Measurements from ENCODE around the gene SKI. TPM values are rescaled to one million over a fixed set of nuclear protein-coding genes. Genes with fewer than 3 reads are reported as not detected.

SKI gene
- total and polyA plus RNA-seq, 2 experiments from 2014 or later: 9.3 to 66.8 TPM

DNA sequence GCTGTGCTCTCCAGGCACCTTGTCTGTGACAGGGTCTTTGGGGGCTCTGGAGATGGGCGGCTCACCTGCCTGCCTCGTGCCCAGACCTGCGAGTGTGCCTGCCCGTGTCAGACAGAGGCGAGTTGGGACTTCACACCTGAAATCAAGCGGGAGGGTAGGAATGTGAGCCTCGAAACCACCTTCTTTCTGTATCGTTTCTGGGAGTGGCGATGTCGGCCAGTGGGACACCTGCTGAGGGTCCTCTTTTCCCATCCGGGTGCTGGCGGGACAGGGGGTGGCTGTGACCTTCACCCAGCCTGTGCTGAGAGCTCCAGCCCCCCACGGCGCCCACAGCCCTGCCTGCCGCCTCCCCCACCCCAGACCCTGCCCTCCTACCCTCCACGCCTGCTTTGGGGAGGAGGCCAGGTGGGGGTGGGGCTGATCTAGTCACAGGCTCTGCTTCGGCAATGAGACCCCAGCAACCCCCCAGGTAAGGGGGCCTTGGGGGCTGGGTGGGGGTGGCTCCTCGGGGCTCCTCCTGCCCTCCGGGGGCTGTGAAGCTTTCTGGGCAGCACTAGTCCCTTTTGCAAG is 17.9 kb upstream of the SKI start:
- DNase-seq (ENCODE audit: low spot score): no peak
- no peak overlapping the region for H3K27ac Mint-ChIP-seq
- H3K27ac ChIP-seq (ENCODE audit: low read depth): no peak overlapping the region

DNA sequence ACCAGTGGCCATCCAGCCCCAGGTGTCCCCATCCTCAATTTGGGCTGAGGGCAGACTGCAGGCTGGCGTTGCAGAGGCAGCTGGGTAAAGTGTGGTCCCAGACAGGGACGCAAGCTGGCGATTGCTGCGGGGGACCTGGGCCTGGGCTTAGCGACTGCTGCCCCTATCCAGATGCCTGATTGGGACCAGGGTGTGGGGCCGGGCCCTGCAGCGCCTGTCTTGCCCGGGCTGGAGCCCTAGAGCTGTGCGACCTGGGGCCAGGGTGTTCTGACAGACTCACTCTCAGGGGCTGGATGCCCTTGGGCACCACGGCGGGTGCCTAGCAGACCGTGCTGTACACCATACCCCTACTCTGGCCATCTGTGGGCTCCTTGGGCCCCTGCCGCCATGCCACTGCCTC is 17.3 kb upstream of the SKI start:
- Histone ChIP-seq H3K79me2 (replicated peaks; ENCODE audit: insufficient read depth) (no peaks in the 10 kb centered on the region), H3K4me2 (no peak overlapping the region), H3K27me3 (ENCODE audit: insufficient read depth) (peaks cover 6% of the 10 kb centered on the region; the same call in 1 of the 2 replicates), H3K4me1 (ENCODE audit: insufficient read depth) (peaks cover 19% of the 10 kb centered on the region), H3K4me3 (no peak overlapping the region), H3K36me3 (ENCODE audit: insufficient read depth) (no peaks in the 10 kb centered on the region), H2AFZ (no peak overlapping the region), H4K20me1 (replicated peaks; ENCODE audit: insufficient read depth) (no peaks in the 10 kb centered on the region), H3F3A (replicated peaks; ENCODE audit: low read depth) (peaks cover 13% of the 10 kb centered on the region; the same call in 1 of the 2 replicates), H3K27ac (ENCODE audit: low read depth) (no peak overlapping the region), H3K9me2 (ENCODE audit: insufficient read depth) (no peaks in the 10 kb centered on the region)
- Mint-ChIP-seq H3K4me1 (peaks cover 22% of the 10 kb centered on the region), H3K9me3 (no peaks in the 10 kb centered on the region), H3K27ac (no peak overlapping the region), H3K4me3 (no peak overlapping the region), H3K36me3 (ENCODE audit: low read depth) (no peaks in the 10 kb centered on the region), H3K27me3 (ENCODE audit: insufficient read depth, low read depth, poor library complexity) (peaks cover 21% of the 10 kb centered on the region)
- DNase-seq (ENCODE audit: low spot score) (no peak), ATAC-seq (no peak)
- no peak for TF ChIP-seq ZNF114 (CRISPR knock-in tag; IDR thresholded peaks at IDR 0.05)
- TF ChIP-seq, protein P1, sequence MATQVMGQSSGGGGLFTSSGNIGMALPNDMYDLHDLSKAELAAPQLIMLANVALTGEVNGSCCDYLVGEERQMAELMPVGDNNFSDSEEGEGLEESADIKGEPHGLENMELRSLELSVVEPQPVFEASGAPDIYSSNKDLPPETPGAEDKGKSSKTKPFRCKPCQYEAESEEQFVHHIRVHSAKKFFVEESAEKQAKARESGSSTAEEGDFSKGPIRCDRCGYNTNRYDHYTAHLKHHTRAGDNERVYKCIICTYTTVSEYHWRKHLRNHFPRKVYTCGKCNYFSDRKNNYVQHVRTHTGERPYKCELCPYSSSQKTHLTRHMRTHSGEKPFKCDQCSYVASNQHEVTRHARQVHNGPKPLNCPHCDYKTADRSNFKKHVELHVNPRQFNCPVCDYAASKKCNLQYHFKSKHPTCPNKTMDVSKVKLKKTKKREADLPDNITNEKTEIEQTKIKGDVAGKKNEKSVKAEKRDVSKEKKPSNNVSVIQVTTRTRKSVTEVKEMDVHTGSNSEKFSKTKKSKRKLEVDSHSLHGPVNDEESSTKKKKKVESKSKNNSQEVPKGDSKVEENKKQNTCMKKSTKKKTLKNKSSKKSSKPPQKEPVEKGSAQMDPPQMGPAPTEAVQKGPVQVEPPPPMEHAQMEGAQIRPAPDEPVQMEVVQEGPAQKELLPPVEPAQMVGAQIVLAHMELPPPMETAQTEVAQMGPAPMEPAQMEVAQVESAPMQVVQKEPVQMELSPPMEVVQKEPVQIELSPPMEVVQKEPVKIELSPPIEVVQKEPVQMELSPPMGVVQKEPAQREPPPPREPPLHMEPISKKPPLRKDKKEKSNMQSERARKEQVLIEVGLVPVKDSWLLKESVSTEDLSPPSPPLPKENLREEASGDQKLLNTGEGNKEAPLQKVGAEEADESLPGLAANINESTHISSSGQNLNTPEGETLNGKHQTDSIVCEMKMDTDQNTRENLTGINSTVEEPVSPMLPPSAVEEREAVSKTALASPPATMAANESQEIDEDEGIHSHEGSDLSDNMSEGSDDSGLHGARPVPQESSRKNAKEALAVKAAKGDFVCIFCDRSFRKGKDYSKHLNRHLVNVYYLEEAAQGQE (IDR thresholded peaks at IDR 0.05; ENCODE audit: unreplicated experiment): no peak
- TF ChIP-seq NANOG (IDR thresholded peaks at IDR 0.05; ENCODE audit: borderline replicate concordance): no peak
- TF ChIP-seq STAT1 (IDR thresholded peaks at IDR 0.05; ENCODE audit: unreplicated experiment): no peak
- TF ChIP-seq ZNF331 (CRISPR knock-in tag; IDR thresholded peaks at IDR 0.05; ENCODE audit: low read depth): no peak
- TF ChIP-seq, protein P2, sequence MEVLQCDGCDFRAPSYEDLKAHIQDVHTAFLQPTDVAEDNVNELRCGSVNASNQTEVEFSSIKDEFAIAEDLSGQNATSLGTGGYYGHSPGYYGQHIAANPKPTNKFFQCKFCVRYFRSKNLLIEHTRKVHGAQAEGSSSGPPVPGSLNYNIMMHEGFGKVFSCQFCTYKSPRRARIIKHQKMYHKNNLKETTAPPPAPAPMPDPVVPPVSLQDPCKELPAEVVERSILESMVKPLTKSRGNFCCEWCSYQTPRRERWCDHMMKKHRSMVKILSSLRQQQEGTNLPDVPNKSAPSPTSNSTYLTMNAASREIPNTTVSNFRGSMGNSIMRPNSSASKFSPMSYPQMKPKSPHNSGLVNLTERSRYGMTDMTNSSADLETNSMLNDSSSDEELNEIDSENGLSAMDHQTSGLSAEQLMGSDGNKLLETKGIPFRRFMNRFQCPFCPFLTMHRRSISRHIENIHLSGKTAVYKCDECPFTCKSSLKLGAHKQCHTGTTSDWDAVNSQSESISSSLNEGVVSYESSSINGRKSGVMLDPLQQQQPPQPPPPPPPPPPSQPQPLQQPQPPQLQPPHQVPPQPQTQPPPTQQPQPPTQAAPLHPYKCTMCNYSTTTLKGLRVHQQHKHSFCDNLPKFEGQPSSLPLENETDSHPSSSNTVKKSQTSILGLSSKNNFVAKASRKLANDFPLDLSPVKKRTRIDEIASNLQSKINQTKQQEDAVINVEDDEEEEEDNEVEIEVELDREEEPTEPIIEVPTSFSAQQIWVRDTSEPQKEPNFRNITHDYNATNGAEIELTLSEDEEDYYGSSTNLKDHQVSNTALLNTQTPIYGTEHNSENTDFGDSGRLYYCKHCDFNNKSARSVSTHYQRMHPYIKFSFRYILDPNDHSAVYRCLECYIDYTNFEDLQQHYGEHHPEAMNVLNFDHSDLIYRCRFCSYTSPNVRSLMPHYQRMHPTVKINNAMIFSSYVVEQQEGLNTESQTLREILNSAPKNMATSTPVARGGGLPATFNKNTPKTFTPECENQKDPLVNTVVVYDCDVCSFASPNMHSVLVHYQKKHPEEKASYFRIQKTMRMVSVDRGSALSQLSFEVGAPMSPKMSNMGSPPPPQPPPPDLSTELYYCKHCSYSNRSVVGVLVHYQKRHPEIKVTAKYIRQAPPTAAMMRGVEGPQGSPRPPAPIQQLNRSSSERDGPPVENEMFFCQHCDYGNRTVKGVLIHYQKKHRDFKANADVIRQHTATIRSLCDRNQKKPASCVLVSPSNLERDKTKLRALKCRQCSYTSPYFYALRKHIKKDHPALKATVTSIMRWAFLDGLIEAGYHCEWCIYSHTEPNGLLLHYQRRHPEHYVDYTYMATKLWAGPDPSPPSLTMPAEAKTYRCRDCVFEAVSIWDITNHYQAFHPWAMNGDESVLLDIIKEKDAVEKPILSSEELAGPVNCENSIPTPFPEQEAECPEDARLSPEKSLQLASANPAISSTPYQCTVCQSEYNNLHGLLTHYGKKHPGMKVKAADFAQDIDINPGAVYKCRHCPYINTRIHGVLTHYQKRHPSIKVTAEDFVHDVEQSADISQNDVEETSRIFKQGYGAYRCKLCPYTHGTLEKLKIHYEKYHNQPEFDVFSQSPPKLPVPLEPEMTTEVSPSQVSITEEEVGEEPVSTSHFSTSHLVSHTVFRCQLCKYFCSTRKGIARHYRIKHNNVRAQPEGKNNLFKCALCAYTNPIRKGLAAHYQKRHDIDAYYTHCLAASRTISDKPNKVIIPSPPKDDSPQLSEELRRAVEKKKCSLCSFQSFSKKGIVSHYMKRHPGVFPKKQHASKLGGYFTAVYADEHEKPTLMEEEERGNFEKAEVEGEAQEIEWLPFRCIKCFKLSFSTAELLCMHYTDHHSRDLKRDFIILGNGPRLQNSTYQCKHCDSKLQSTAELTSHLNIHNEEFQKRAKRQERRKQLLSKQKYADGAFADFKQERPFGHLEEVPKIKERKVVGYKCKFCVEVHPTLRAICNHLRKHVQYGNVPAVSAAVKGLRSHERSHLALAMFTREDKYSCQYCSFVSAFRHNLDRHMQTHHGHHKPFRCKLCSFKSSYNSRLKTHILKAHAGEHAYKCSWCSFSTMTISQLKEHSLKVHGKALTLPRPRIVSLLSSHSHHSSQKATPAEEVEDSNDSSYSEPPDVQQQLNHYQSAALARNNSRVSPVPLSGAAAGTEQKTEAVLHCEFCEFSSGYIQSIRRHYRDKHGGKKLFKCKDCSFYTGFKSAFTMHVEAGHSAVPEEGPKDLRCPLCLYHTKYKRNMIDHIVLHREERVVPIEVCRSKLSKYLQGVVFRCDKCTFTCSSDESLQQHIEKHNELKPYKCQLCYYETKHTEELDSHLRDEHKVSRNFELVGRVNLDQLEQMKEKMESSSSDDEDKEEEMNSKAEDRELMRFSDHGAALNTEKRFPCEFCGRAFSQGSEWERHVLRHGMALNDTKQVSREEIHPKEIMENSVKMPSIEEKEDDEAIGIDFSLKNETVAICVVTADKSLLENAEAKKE (CRISPR knock-in tag; IDR thresholded peaks at IDR 0.05): no peak
- TF ChIP-seq, protein P3, sequence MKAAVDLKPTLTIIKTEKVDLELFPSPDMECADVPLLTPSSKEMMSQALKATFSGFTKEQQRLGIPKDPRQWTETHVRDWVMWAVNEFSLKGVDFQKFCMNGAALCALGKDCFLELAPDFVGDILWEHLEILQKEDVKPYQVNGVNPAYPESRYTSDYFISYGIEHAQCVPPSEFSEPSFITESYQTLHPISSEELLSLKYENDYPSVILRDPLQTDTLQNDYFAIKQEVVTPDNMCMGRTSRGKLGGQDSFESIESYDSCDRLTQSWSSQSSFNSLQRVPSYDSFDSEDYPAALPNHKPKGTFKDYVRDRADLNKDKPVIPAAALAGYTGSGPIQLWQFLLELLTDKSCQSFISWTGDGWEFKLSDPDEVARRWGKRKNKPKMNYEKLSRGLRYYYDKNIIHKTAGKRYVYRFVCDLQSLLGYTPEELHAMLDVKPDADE (IDR thresholded peaks at IDR 0.05): no peak
- no peak for TF ChIP-seq CREB1 (CRISPR knock-in tag; IDR thresholded peaks at IDR 0.05; ENCODE audit: low read depth)
- no peak for TF ChIP-seq JUNB (IDR thresholded peaks at IDR 0.05; ENCODE audit: unreplicated experiment)
- no peak for TF ChIP-seq EZH2 (IDR thresholded peaks at IDR 0.05; ENCODE audit: low read depth, unreplicated experiment)

More for the DNA sequence above, 17.9 kb upstream of the SKI start:
- H3K36me3 ChIP-seq (ENCODE audit: insufficient read depth): no peaks in the 10 kb centered on the region
- no peak overlapping the region for H3K4me3 ChIP-seq
- no peak overlapping the region for H3K4me3 Mint-ChIP-seq
- no peaks in the 10 kb centered on the region for H4K20me1 ChIP-seq (replicated peaks; ENCODE audit: insufficient read depth)
- peaks cover 19% of the 10 kb centered on the region for H3K4me1 ChIP-seq (ENCODE audit: insufficient read depth)
- H3K4me2 ChIP-seq: no peak overlapping the region
- H3K36me3 Mint-ChIP-seq (ENCODE audit: low read depth): no peaks in the 10 kb centered on the region
- peaks cover 22% of the 10 kb centered on the region for H3K4me1 Mint-ChIP-seq
- TF ChIP-seq ZNF114 (CRISPR knock-in tag; IDR thresholded peaks at IDR 0.05): no peak
- TF ChIP-seq EZH2 (IDR thresholded peaks at IDR 0.05; ENCODE audit: low read depth, unreplicated experiment): no peak
- no peak for TF ChIP-seq EZH2phosphoT487 (IDR thresholded peaks at IDR 0.05; ENCODE audit: unreplicated experiment)
- TF ChIP-seq ZNF331 (CRISPR knock-in tag; IDR thresholded peaks at IDR 0.05; ENCODE audit: low read depth): no peak
- no peak for TF ChIP-seq CREB1 (CRISPR knock-in tag; IDR thresholded peaks at IDR 0.05; ENCODE audit: low read depth)
- no peak for TF ChIP-seq POLR2AphosphoS5 (IDR thresholded peaks at IDR 0.05; ENCODE audit: low read depth)
- no peaks in the 10 kb centered on the region for H3K79me2 ChIP-seq (replicated peaks; ENCODE audit: insufficient read depth)
- no peak overlapping the region for H2AFZ ChIP-seq
- peaks cover 6% of the 10 kb centered on the region; the same call in 1 of the 2 replicates for H3K27me3 ChIP-seq (ENCODE audit: insufficient read depth)
- ATAC-seq: no peak
- peaks cover 13% of the 10 kb centered on the region; the same call in 1 of the 2 replicates for H3F3A ChIP-seq (replicated peaks; ENCODE audit: low read depth)
- peaks cover 22% of the 10 kb centered on the region for H3K27me3 Mint-ChIP-seq (ENCODE audit: insufficient read depth, low read depth, poor library complexity)
- no peaks in the 10 kb centered on the region for H3K9me3 Mint-ChIP-seq
- no peaks in the 10 kb centered on the region for H3K9me2 ChIP-seq (ENCODE audit: insufficient read depth)

All from GM23338 (cell line).